Cardiac muscle cell (in vitro differentiated cells and primary cell): ENCODE data around the gene GMEB2. TPM values are rescaled to one million over a fixed set of nuclear protein-coding genes. Genes with fewer than 3 reads are reported as not detected.

Experiments used
- DNase-seq, 2 donors: peaks; one replicate each; pipeline versions ENCODE4 v3.0.0 to v3.0.0-alpha.2; 2010 to 2017; ENCODE audit warnings: low read depth in 1 of 2, low spot score in 1 of 2
- H3K27ac ChIP-seq: fragments of 200-600 bp; sonication (generic); 2 replicates; pipeline ENCODE4 v1.5.1; 2016
- H3K27me3 ChIP-seq: fragments of 200-600 bp; sonication (generic); 2 replicates; pipeline ENCODE4 v1.6.0; 2016; ENCODE audit warnings: control low read depth
- H3K36me3 ChIP-seq: fragments of 200-600 bp; sonication (generic); 2 replicates; pipeline ENCODE4 v1.5.1; 2016; ENCODE audit warnings: control low read depth
- H3K4me1 ChIP-seq: fragments of 200-600 bp; sonication (generic); 2 replicates; pipeline ENCODE4 v1.8.1; 2017; ENCODE audit warnings: low read depth, mild to moderate bottlenecking, mixed run types
- H3K4me3 ChIP-seq: fragments of 200-600 bp; sonication (generic); 2 replicates; pipeline ENCODE4 v1.5.1; 2016; ENCODE audit warnings: mild to moderate bottlenecking
- H3K9me3 ChIP-seq: fragments of 200-600 bp; sonication (generic); 2 replicates; pipeline ENCODE4 v1.5.1; 2017; ENCODE audit warnings: low read depth, mild to moderate bottlenecking, control low read depth
- polyA plus RNA-seq: library from polyadenylated mRNA; unstranded; fragments of >200 nt; fragmentation: Nextera tagmentation; extraction: Ambion mirVana; gene quantifications from 2 replicates; pipeline ENCODE4 v1.2.1, GENCODE V29; 2016
- total RNA-seq: library from RNA; depleted of rRNA; stranded (reverse); fragments of >200 nt; gene quantifications from 2 replicates; pipeline ENCODE4 v1.2.3, GENCODE V29; 2016
- TF ChIP-seq, protein P1 (sequence below): IDR thresholded peaks from 2 replicates; pipeline ENCODE4 v1.5.1; 2012; ENCODE audit warnings: low read depth, mild to moderate bottlenecking, low read length

Gene GMEB2
- total and polyA plus RNA-seq, 2 experiments from 2014 or later: 11.4 to 15.4 TPM

DNA sequence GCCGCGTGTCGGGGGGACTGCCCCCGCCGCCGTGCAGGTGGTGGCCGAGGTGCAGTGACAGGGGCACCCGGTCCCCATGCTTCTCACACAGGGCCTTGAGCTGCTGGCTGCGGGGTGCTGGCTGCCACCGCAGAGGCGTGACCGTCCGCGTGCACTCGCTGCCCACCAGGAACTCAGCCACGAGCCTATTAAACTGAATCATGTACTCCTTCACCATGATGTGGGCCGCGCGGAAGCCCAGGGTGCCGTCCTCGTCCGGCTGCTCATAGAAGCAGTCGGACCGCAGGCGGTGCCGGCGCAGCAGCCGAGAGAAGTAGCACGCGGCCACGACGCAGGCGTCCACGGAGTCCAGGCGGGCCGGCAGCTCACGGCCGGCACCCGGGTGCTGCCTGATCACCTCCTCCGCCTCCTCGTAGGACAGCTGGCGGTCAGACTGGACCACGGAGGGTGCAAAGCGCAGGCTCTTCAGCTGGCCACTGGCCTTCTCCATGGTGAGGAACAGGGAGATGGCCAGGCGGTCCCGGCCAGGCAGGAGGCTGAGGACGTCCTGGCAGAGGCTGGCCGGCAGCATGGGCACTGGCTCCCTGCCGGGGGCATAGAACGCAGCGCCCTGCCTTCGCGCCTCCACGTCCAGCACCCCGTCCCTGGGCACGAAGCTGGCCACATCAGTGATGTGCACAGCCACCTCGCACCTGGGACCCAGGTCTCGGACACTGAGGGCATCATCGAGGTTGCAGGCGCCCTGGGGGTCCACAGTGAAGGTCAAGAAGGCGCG lies 62.7 kb downstream of the GMEB2 start:
- DNase-seq: no peak
- Histone ChIP-seq H3K27ac (no peak overlapping the region), H3K4me1 (no peaks in the 10 kb centered on the region), H3K27me3 (no peaks in the 10 kb centered on the region), H3K36me3 (no peaks in the 10 kb centered on the region), H3K9me3 (no peaks in the 10 kb centered on the region), H3K4me3 (no peak overlapping the region)
- TF ChIP-seq, protein P1, sequence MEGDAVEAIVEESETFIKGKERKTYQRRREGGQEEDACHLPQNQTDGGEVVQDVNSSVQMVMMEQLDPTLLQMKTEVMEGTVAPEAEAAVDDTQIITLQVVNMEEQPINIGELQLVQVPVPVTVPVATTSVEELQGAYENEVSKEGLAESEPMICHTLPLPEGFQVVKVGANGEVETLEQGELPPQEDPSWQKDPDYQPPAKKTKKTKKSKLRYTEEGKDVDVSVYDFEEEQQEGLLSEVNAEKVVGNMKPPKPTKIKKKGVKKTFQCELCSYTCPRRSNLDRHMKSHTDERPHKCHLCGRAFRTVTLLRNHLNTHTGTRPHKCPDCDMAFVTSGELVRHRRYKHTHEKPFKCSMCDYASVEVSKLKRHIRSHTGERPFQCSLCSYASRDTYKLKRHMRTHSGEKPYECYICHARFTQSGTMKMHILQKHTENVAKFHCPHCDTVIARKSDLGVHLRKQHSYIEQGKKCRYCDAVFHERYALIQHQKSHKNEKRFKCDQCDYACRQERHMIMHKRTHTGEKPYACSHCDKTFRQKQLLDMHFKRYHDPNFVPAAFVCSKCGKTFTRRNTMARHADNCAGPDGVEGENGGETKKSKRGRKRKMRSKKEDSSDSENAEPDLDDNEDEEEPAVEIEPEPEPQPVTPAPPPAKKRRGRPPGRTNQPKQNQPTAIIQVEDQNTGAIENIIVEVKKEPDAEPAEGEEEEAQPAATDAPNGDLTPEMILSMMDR: no peak

DNA sequence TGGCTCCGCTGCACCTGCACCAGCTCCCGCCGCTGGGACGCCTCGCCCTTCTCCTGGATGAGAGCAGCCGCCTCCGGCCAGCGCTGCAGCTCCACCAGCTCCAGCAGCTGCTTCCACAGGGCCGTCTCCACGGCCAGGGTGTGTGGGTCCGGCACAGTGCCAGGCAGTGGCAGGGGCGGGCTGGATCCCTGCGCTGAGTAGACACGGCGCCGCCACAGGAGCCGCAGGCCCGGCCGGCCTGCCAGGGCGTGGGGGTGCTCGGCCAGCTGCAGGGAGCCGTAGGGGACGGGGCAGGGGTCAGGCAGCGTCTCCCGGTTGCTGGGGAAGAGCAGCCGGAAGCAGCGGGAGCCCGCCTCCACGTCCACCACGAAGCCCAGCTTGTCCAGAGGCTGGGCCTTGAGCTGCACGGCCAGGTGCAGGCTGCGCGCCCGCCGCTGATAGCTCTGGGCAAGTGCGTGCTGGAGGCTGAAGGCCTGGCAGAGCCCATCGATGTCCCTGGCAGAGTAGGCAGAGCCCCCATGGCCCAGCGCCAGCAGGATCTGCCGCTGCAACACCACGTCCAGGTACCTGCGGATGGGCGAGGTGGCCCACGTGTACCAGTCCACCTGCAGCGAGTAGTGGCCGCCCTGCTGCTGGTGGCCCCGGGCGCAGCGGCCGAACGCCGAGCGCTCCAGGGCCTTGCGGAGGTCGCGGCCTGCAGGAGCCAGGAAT lies 63.5 kb downstream of the GMEB2 start:
- Histone ChIP-seq H3K27me3 (no peaks in the 10 kb centered on the region), H3K4me3 (no peak overlapping the region), H3K36me3 (no peaks in the 10 kb centered on the region), H3K27ac (no peak overlapping the region), H3K9me3 (no peaks in the 10 kb centered on the region), H3K4me1 (no peaks in the 10 kb centered on the region)
- TF ChIP-seq, protein P1: no peak
- DNase-seq: no peak

DNA sequence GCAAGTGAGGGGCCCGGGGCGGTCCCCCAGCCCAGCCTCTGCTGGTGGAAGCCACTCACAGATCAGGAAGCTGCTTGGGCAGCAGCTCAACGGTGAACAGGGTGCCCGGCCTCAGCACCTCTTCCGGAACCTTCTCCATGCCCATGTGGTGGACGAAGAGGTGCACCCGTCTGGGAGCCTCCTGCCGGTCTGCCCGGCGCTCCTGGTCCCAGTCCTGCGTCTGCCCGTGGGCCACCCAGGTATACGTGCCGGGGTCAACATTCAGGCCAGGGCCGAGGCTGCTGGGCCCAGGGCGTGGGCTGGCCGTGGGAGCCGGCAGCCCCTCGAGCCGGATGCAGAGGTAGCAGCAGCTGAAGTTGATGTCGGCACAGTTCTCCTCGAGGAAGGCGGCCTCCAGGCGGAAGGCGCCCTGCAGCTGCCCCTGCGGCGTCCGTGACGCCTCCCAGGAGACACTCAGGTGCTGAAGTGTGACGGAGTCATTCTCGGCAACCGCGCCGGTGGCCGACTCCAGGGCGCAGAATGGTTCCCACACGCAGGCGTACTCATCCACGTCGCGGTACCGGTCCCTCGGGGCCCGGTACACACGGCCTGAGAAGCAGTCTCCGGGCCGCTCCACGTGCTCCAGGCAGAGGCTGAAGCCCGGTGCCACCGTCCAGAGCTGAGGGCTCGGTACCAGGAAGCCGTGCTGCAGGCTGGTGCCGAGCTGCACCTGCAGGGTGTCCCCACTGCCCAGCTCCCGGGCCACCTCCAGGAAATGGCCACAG lies 64.3 kb downstream of the GMEB2 start:
- TF ChIP-seq, protein P1: no peak
- no peaks in the 10 kb centered on the region for H3K36me3 ChIP-seq
- no peak for DNase-seq

DNA sequence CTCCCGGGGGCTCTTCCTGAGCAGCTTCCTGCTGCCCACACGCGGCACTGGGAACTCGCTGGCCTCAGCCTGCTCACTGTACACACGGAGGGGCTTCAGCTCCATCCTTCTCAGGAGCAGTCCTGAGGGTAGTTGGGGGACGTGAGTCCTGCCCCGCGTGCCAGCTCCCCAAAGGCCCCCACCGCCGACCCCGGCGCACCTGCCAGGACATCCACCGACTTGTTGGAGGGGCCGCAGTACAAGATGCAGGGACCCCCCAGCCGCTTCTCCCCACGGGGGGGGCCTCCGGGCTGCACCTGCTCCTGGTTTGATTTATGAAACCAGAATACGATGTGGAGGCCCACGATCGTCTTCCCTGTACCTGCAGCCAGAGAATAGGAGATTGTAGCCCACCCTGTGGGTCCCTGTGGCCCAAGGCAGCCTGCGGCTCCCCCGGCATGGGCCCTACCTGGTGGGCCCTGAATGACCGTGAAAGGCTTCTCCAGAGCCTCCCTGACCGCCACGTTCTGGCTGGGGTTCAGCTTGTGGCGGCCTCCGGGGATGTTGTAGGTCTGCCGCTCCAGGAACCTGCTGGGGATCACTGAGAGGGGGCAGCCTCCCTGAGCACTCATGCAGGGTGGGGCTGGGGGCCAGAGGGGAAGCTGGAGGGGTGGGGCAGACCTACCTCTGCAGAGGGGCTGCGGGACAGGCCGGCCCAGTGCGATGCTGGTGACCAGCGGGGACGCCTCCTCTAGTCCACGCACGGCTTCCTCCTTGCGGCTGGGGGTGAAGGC lies 65.1 kb downstream of the GMEB2 start:
- Histone ChIP-seq H3K36me3 (no peaks in the 10 kb centered on the region), H3K27me3 (no peaks in the 10 kb centered on the region), H3K9me3 (no peaks in the 10 kb centered on the region), H3K4me1 (no peaks in the 10 kb centered on the region), H3K27ac (no peak overlapping the region), H3K4me3 (no peak overlapping the region)
- no peak for DNase-seq
- TF ChIP-seq, protein P1: no peak

More for the DNA sequence above, 64.3 kb downstream of the GMEB2 start:
- Histone ChIP-seq H3K9me3 (no peaks in the 10 kb centered on the region), H3K4me3 (no peak overlapping the region), H3K27ac (no peak overlapping the region), H3K4me1 (no peaks in the 10 kb centered on the region), H3K27me3 (no peaks in the 10 kb centered on the region)

DNA sequence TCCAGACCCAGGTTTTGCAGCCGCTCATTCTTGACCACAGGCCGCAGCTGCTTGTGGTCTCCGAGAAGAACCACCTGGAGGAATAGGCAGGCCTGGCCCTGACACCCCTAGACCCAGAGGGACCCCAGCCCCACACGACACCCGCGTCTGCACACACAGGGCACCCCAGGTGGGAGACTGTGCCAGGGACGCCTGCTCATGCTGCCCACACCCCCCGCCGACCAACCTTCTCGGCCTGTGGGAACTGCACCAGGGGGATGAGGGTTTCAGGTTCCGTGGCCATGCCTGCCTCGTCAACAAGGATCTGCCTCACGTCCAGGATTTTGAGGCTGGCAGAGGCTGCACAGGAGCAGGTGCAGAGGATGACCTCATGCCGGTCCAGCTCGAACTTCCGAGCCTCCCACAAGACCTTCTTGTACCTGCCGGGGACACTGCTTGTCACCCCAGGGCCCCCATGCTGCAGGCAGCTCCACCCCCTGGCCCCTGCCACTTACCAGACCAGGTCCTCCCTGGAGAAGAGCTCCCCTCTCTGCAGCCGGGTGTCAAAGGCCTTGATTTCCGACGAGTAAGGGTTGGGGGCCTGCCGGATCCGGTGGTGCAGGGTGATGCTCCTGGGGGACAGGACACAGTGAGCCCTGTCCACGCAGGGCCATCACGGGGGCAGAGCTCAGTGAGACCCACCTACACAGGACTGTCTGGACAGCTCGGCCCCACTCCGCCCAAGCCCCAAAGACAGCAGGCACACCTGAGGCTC lies 65.9 kb downstream of the GMEB2 start:
- Histone ChIP-seq H3K4me1 (no peaks in the 10 kb centered on the region), H3K4me3 (no peak overlapping the region), H3K27ac (no peak overlapping the region), H3K36me3 (no peaks in the 10 kb centered on the region), H3K9me3 (no peaks in the 10 kb centered on the region), H3K27me3 (no peaks in the 10 kb centered on the region)
- TF ChIP-seq, protein P1: no peak
- no peak for DNase-seq
